Hepatic stellate cell (primary cell): ENCODE results near the gene ZFYVE1.
"Not testable (repeated sequence)": the region's sequence is repeated elsewhere in the genome, so short reads cannot be mapped to it uniquely, and the experiment has no call there.

Source experiments
- DNase-seq: peaks from one replicate; pipeline ENCODE4 v3.0.0; 2011; ENCODE audit warnings: low spot score

The ZFYVE1 gene

GRCh38 chr14:72956741-72957140, 70.2 kb downstream of the ZFYVE1 start:
- not testable (repeated sequence) for DNase-seq

- DNase-seq: no peak
Measured at GRCh38 chr14:72952171-72952570, 74.7 kb downstream of the ZFYVE1 start.

- peak; percentile 69 for DNase-seq
Measured at GRCh38 chr14:72948481-72949138, 78.3 kb downstream of the ZFYVE1 start.

GRCh38 chr14:72947366-72948160, 79.3 kb downstream of the ZFYVE1 start:
- no peak for DNase-seq

- no peak for DNase-seq
Measured at GRCh38 chr14:72946491-72946890, 80.4 kb downstream of the ZFYVE1 start.

GRCh38 chr14:72945356-72946027, 81.4 kb downstream of the ZFYVE1 start:
- DNase-seq: no peak

- DNase-seq: no peak
Measured at GRCh38 chr14:72943876-72944430, 83.0 kb downstream of the ZFYVE1 start.

- no peak for DNase-seq
Measured at GRCh38 chr14:72942934-72943333, 84.0 kb downstream of the ZFYVE1 start.

- no peak for DNase-seq
Measured at GRCh38 chr14:72941286-72941985, 85.5 kb downstream of the ZFYVE1 start.

- no peak for DNase-seq
Measured at GRCh38 chr14:72939630-72940029, 87.3 kb downstream of the ZFYVE1 start.

- DNase-seq: no peak
Measured at GRCh38 chr14:72932893-72933292, 94.0 kb downstream of the ZFYVE1 start.

GRCh38 chr14:72929316-72930080, 97.4 kb downstream of the ZFYVE1 start:
- DNase-seq: no peak

- no peak for DNase-seq
Measured at GRCh38 chr14:72928872-72929271, 98.0 kb downstream of the ZFYVE1 start.

GRCh38 chr14:72926292-72927028, 100.4 kb downstream of the ZFYVE1 start, which contains the start of gene DCAF4:
DCAF4 (plus strand) TSS chr14:72926464; CDS start chr14:72937979, 11,515 bp downstream.
- peak; percentile 99 for DNase-seq

GRCh38 chr14:72925815-72926291, 101.1 kb downstream of the ZFYVE1 start:
- no peak for DNase-seq

- DNase-seq: no peak
Measured at GRCh38 chr14:72925171-72925759, 101.6 kb downstream of the ZFYVE1 start.

- no peak for DNase-seq
Measured at GRCh38 chr14:72924337-72924736, 102.6 kb downstream of the ZFYVE1 start.

- peak; percentile 50 for DNase-seq
Measured at GRCh38 chr14:72921396-72921795, 105.5 kb downstream of the ZFYVE1 start.

- no peak for DNase-seq
Measured at GRCh38 chr14:72920008-72920407, 106.9 kb downstream of the ZFYVE1 start.
